IMR-90 (cell line): ENCODE measurements around the gene PIK3R5. TPM values are rescaled to one million over a fixed set of nuclear protein-coding genes. Genes with fewer than 3 reads are reported as not detected.

ENCODE experiments used
- ATAC-seq: fragments of 200-7000 bp; cut with Tn5 transposase; 2 replicates; pipeline ENCODE4 v1.9.1; 2020; ENCODE audit warnings: low read depth, mild to moderate bottlenecking, moderate library complexity
- BruUV-seq: library from RNA; stranded (reverse); fragments of 400-500 nt; replicated peaks from 2 replicates; lab custom pipeline; 2021; lab: Mats Ljungman, UMichigan
- CTCF ChIA-PET: fragments of 300-600 bp; formaldehyde crosslinking; extraction: SDS; loops from one replicate; lab custom pipeline; 2021; ENCODE audit warnings: antibody characterized with exemption; lab: Yijun Ruan, JAX
- POLR2A ChIA-PET: fragments of 300-600 bp; sonication (Branson Sonifier 250); formaldehyde crosslinking; loops from one replicate; lab custom pipeline; 2022; ENCODE audit warnings: antibody characterized with exemption; ENCODE audit not compliant: unreplicated experiment; lab: Charles Lee
- DNase-seq: peaks from one replicate; pipeline ENCODE4 v3.0.0; 2013
- H2AFZ ChIP-seq: replicated peaks from 2 replicates; pipeline ENCODE3; 2013; ENCODE audit warnings: low read length, mild to moderate bottlenecking; ENCODE audit not compliant: poor library complexity
- H2AK5ac ChIP-seq: 2 replicates; pipeline ENCODE4 v1.6.1; 2013; ENCODE audit warnings: low read depth, low read length, inconsistent platforms
- H2AK9ac ChIP-seq: replicated peaks from 2 replicates; pipeline ENCODE3; 2013; ENCODE audit warnings: mild to moderate bottlenecking, low read depth, low read length, moderate library complexity; ENCODE audit not compliant: poor library complexity
- H2BK120ac ChIP-seq: 2 replicates; pipeline ENCODE4 v1.6.1; 2013; ENCODE audit warnings: low read depth, low read length, inconsistent platforms
- H2BK15ac ChIP-seq: 3 replicates; pipeline ENCODE4 v1.6.1; 2013; ENCODE audit warnings: low read depth, low read length, inconsistent platforms
- H2BK20ac ChIP-seq: 2 replicates; pipeline ENCODE4 v1.6.1; 2013; ENCODE audit warnings: low read depth, mild to moderate bottlenecking, inconsistent platforms, low read length, moderate library complexity
- H2BK5ac ChIP-seq: 2 replicates; pipeline ENCODE4 v1.6.1; 2013; ENCODE audit warnings: mild to moderate bottlenecking, low read depth, low read length, inconsistent platforms; ENCODE audit not compliant: poor library complexity, severe bottlenecking
- H3K14ac ChIP-seq: replicated peaks from 2 replicates; pipeline ENCODE4 v1.6.1; 2013; ENCODE audit warnings: low read depth, low read length, inconsistent platforms
- H3K18ac ChIP-seq: 2 replicates; pipeline ENCODE4 v1.6.1; 2013; ENCODE audit warnings: low read depth, low read length, control low read depth
- H3K23ac ChIP-seq: 2 replicates; pipeline ENCODE4 v1.6.1; 2013; ENCODE audit warnings: low read depth, low read length, inconsistent platforms
- H3K27ac ChIP-seq: 2 replicates; pipeline ENCODE4 v1.5.1; 2013; ENCODE audit warnings: mild to moderate bottlenecking, control low read depth, low read length; ENCODE audit not compliant: insufficient read depth
- H3K27me3 ChIP-seq: 2 replicates; pipeline ENCODE4 v1.6.1; 2013; ENCODE audit warnings: low read length; ENCODE audit not compliant: control insufficient read depth, insufficient read depth
- H3K36me3 ChIP-seq: 2 replicates; pipeline ENCODE4 v1.6.1; 2013; ENCODE audit warnings: low read length, mixed read lengths; ENCODE audit not compliant: control insufficient read depth, insufficient read depth
- H3K4ac ChIP-seq: 2 replicates; pipeline ENCODE4 v1.6.1; 2013; ENCODE audit warnings: low read depth, low read length, inconsistent platforms
- H3K4me1 ChIP-seq: 2 replicates; pipeline ENCODE4 v1.6.1; 2013; ENCODE audit warnings: low read length, mixed read lengths; ENCODE audit not compliant: control insufficient read depth, insufficient read depth
- H3K4me2 ChIP-seq: 2 replicates; pipeline ENCODE4 v1.6.1; 2013; ENCODE audit warnings: low read depth, mild to moderate bottlenecking, control low read depth, low read length, moderate library complexity
- H3K4me3 ChIP-seq: 2 replicates; pipeline ENCODE4 v1.5.1; 2013; ENCODE audit warnings: low read depth, mild to moderate bottlenecking, control low read depth, low read length, moderate library complexity; ENCODE audit not compliant: insufficient read depth
- H3K56ac ChIP-seq: 2 replicates; pipeline ENCODE4 v1.6.1; 2013; ENCODE audit warnings: low read length, inconsistent platforms; ENCODE audit not compliant: insufficient read depth; ENCODE audit errors: extremely low read depth
- H3K79me1 ChIP-seq, 2 experiments: 2 replicates each; pipeline ENCODE4 v1.6.1; 2013; ENCODE audit warnings: low read length in 2 of 2, inconsistent platforms in 1 of 2, low read depth in 1 of 2
- H3K9ac ChIP-seq: 2 replicates; pipeline ENCODE4 v1.6.1; 2013; ENCODE audit warnings: low read depth, low read length, control low read depth
- H3K9me1 ChIP-seq: 2 replicates; pipeline ENCODE4 v1.6.1; 2013; ENCODE audit warnings: low read length, inconsistent platforms; ENCODE audit not compliant: insufficient read depth
- H3K9me3 ChIP-seq: 2 replicates; pipeline ENCODE4 v1.6.1; 2013; ENCODE audit warnings: low read length; ENCODE audit not compliant: control insufficient read depth, insufficient read depth
- H4K20me1 ChIP-seq: 2 replicates; pipeline ENCODE4 v1.6.1; 2013; ENCODE audit warnings: low read length, inconsistent platforms; ENCODE audit not compliant: insufficient read depth
- H4K5ac ChIP-seq: 2 replicates; pipeline ENCODE4 v1.6.1; 2013; ENCODE audit warnings: mild to moderate bottlenecking, low read depth, low read length, control low read depth
- H4K8ac ChIP-seq, 2 experiments: 2 replicates each; pipeline ENCODE4 v1.6.1; 2013; ENCODE audit warnings: low read depth in 2 of 2, low read length in 2 of 2, control low read depth in 1 of 2, inconsistent platforms in 1 of 2
- H4K91ac ChIP-seq: 2 replicates; pipeline ENCODE4 v1.6.1; 2013; ENCODE audit warnings: low read depth, low read length, inconsistent platforms; ENCODE audit not compliant: insufficient read depth
- BHLHE40 ChIP-seq: fragments of 150-350 bp; IDR thresholded peaks from 2 replicates; pipeline ENCODE4 v1.6.1; 2016; ENCODE audit warnings: mild to moderate bottlenecking, low read depth, low read length
- CEBPB ChIP-seq: IDR thresholded peaks from 2 replicates; pipeline ENCODE4 v1.6.1; 2012; ENCODE audit warnings: low read depth, low read length, improper control_type of control experiment
- CHD1 ChIP-seq: IDR thresholded peaks from 2 replicates; pipeline ENCODE4 v1.6.1; 2012; ENCODE audit warnings: low read depth, low read length, improper control_type of control experiment
- CTCF ChIP-seq: conservative IDR thresholded peaks from 2 replicates; pipeline ENCODE4 v1.5.1; 2012; ENCODE audit warnings: mild to moderate bottlenecking, low read depth, low read length, improper control_type of control experiment
- ELK1 ChIP-seq: fragments of 150-350 bp; IDR thresholded peaks from 2 replicates; pipeline ENCODE4 v1.6.1; 2016; ENCODE audit warnings: low read depth, mild to moderate bottlenecking, low read length, moderate library complexity, borderline replicate concordance
- FOS ChIP-seq: fragments of 150-350 bp; IDR thresholded peaks from 2 replicates; pipeline ENCODE4 v1.6.1; 2016; ENCODE audit warnings: low read depth, low read length
- MAFK ChIP-seq: IDR thresholded peaks from 2 replicates; pipeline ENCODE4 v1.6.1; 2012; ENCODE audit warnings: low read depth, low read length, improper control_type of control experiment
- MAZ ChIP-seq: IDR thresholded peaks from 2 replicates; pipeline ENCODE4 v1.6.1; 2012; ENCODE audit warnings: low read depth, mild to moderate bottlenecking, low read length, improper control_type of control experiment, moderate library complexity, borderline replicate concordance
- MXI1 ChIP-seq: IDR thresholded peaks from 2 replicates; pipeline ENCODE4 v1.6.1; 2012; ENCODE audit warnings: low read depth, mild to moderate bottlenecking, low read length, moderate library complexity, borderline replicate concordance
- NFE2L2 ChIP-seq: fragments of 150-350 bp; IDR thresholded peaks from 2 replicates; pipeline ENCODE4 v1.6.1; 2016; ENCODE audit warnings: low read depth, mild to moderate bottlenecking, low read length
- POLR2A ChIP-seq: IDR thresholded peaks from 2 replicates; pipeline ENCODE4 v1.6.1; 2012; ENCODE audit warnings: mild to moderate bottlenecking, low read depth, low read length
- RAD21 ChIP-seq: IDR thresholded peaks from 2 replicates; pipeline ENCODE4 v1.6.1; 2012; ENCODE audit warnings: low read length, improper control_type of control experiment
- RCOR1 ChIP-seq: IDR thresholded peaks from 2 replicates; pipeline ENCODE4 v1.6.1; 2012; ENCODE audit warnings: mild to moderate bottlenecking, low read length, improper control_type of control experiment; ENCODE audit not compliant: insufficient replicate concordance
- RFX5 ChIP-seq: IDR thresholded peaks from 2 replicates; pipeline ENCODE4 v1.8.0; 2012; ENCODE audit warnings: low read depth, mild to moderate bottlenecking, low read length, moderate library complexity
- SMC3 ChIP-seq: fragments of 150-350 bp; IDR thresholded peaks from 2 replicates; pipeline ENCODE4 v1.6.1; 2016; ENCODE audit warnings: low read depth, mild to moderate bottlenecking, antibody characterized with exemption, low read length, moderate library complexity
- USF2 ChIP-seq: fragments of 150-350 bp; IDR thresholded peaks from 2 replicates; pipeline ENCODE4 v1.6.1; 2017; ENCODE audit warnings: mild to moderate bottlenecking, antibody characterized with exemption, low read length, low read depth
- dilution Hi-C: fragments of 300-500 bp; cut with HindIII; formaldehyde crosslinking; loops from one replicate; pipeline ENCODE4 v1.14.3; 2018; ENCODE audit warnings: low sequenced_read_pairs; ENCODE audit not compliant: unreplicated experiment
- in situ Hi-C: fragments of 300-500 bp; cut with MboI; formaldehyde crosslinking; loops from 3 replicates; pipeline ENCODE4 v1.14.3; 2019; ENCODE audit warnings: low sequenced_read_pairs, inconsistent platforms, mixed read lengths
- intact Hi-C: fragments of 100-400 bp; cut with micrococcal nuclease; formaldehyde crosslinking; loops from 2 replicates; pipeline ENCODE4 v1.10.0; 2022
- polyA plus RNA-seq, 3 experiments: library from polyadenylated mRNA; depleted of rRNA; stranded (reverse); fragments of >200 nt; gene quantifications; 2 replicates each; pipeline ENCODE4 v1.2.3, GENCODE V29; 2012; ENCODE audit warnings: low replicate concordance in 1 of 3
- total RNA-seq: library from RNA; depleted of rRNA; stranded (reverse); fragments of >200 nt; gene quantifications from 2 replicates; pipeline ENCODE4 v1.2.3, GENCODE V29; 2012

The PIK3R5 gene
- total and polyA plus RNA-seq, 2 of the 4 experiments (the other 2 are of a cell fraction): not detected

GRCh38 chr17:8979715-8980114, 14.2 kb upstream of the PIK3R5 start:
- no peak for ATAC-seq
- Histone ChIP-seq H3K4me3 (no peak overlapping the region), H2BK20ac (no peak overlapping the region), H3K36me3 (no peaks in the 10 kb centered on the region), H3K18ac (no peak overlapping the region), H3K9me3 (no peaks in the 10 kb centered on the region), H4K91ac (no peak overlapping the region), H3K4me1 (no peaks in the 10 kb centered on the region), H3K27me3 (no peaks in the 10 kb centered on the region), H4K20me1 (no peaks in the 10 kb centered on the region), H2BK5ac (no peak overlapping the region), H2AK5ac (no peak overlapping the region), H4K5ac (no peak overlapping the region), H3K56ac (no peak overlapping the region), H3K79me1 (no peaks in the 10 kb centered on the region), H4K8ac (no peak overlapping the region), H3K23ac (no peak overlapping the region), H3K4ac (no peak overlapping the region), H3K9ac (no peak overlapping the region), H2BK120ac (no peak overlapping the region), H2AK9ac (no peak overlapping the region), H2AFZ (no peak overlapping the region), H3K4me2 (no peak overlapping the region), H2BK15ac (no peak overlapping the region), H3K14ac (no peak overlapping the region), H3K9me1 (no peaks in the 10 kb centered on the region), H3K27ac (no peak overlapping the region)
- dilution Hi-C loops: no loop called here
- no TSS peak for BruUV-seq
- no peak for TF ChIP-seq FOS
- no peak for TF ChIP-seq POLR2A
- no peak for TF ChIP-seq CEBPB
- TF ChIP-seq ELK1: no peak
- TF ChIP-seq RCOR1: no peak
- TF ChIP-seq MXI1: no peak
- no peak for TF ChIP-seq BHLHE40
- no peak for TF ChIP-seq MAFK
- no peak for TF ChIP-seq CTCF
- TF ChIP-seq NFE2L2: no peak
- TF ChIP-seq CHD1: no peak
- TF ChIP-seq RFX5: no peak
- no peak for TF ChIP-seq MAZ
- TF ChIP-seq RAD21: no peak
- TF ChIP-seq USF2: no peak
- TF ChIP-seq SMC3: no peak
- in situ Hi-C loops: no loop called here
- CTCF ChIA-PET: no interaction called here
- no peak for DNase-seq
- POLR2A ChIA-PET: no interaction called here
- intact Hi-C loops: no loop called here
